GM21737 (cell line): ENCODE measurements around the gene ATXN1.

ENCODE experiments used
- ATAC-seq: cut with Tn5 transposase; IDR thresholded peaks from one replicate; pipeline ENCODE4 v1.9.1; 2021; ENCODE audit warnings: mild to moderate bottlenecking, moderate library complexity; ENCODE audit not compliant: unreplicated experiment

The ATXN1 gene

DNA sequence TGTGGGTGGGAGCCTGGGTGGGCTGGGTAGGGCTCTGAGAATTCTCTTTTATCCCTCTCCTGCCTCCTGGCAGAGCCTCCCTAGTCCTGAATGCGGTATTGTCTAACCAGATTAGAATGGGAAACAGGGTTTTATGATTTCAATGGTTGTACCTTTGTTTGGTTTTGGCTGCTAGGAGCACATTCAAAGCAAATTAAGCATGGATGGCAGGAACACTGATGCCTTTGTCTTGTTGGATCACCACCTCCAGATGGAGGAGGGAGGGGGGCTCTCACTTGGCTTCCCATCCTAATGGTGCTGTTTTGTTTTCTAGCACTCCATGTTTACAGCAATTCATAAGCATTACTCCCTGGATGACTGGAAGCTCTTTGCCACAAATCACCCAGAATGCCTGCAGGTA is 511.3 kb downstream of the ATXN1 start:
- no peak for ATAC-seq
